HCT116 (cell line): ENCODE data around the gene COL12A1.

Source experiments
- CEBPB ChIP-seq: IDR thresholded peaks from 2 replicates; pipeline ENCODE4 v1.6.1; 2012; ENCODE audit warnings: low read depth
- CTCF ChIP-seq, 3 experiments: fragments of 200-600 bp in 1 of 3; sonication (generic) in 1 of 3; IDR thresholded peaks in 2 of 3; conservative IDR thresholded peaks in 1 of 3; 2 replicates each; pipeline ENCODE4 v1.5.1; 2012 to 2017; ENCODE audit warnings: low read depth in 2 of 3, low read length in 2 of 3, antibody characterized with exemption in 1 of 3, borderline replicate concordance in 1 of 3, control low read depth in 1 of 3, mild to moderate bottlenecking in 1 of 3, mixed read lengths in 1 of 3, mixed run types in 1 of 3, moderate library complexity in 1 of 3; ENCODE audit not compliant: insufficient read depth in 1 of 3
- EGR1 ChIP-seq: IDR thresholded peaks from 2 replicates; pipeline ENCODE4 v1.6.1; 2012; ENCODE audit warnings: low read depth
- EZH2 ChIP-seq: fragments of 200-600 bp; sonication (generic); IDR thresholded peaks from 2 replicates; pipeline ENCODE4 v1.6.1; 2017; ENCODE audit warnings: antibody characterized with exemption, mixed run types
- EZH2phosphoT487 ChIP-seq: fragments of 200-600 bp; IDR thresholded peaks from 2 replicates; pipeline ENCODE4 v1.6.1; 2018; ENCODE audit warnings: antibody characterized with exemption, borderline replicate concordance
- POLR2A ChIP-seq: IDR thresholded peaks from 2 replicates; pipeline ENCODE4 v1.7.0; 2011; ENCODE audit warnings: borderline replicate concordance; ENCODE audit not compliant: insufficient read depth, insufficient read length; ENCODE audit errors: extremely low read depth
- REST ChIP-seq: IDR thresholded peaks from 2 replicates; pipeline ENCODE4 v1.6.1; 2012; ENCODE audit warnings: low read depth
- SIN3A ChIP-seq: IDR thresholded peaks from 2 replicates; pipeline ENCODE4 v1.6.1; 2012; ENCODE audit warnings: low read depth
- ZBTB33 ChIP-seq: IDR thresholded peaks from 2 replicates; pipeline ENCODE4 v1.6.1; 2011; ENCODE audit warnings: mild to moderate bottlenecking, low read length, moderate library complexity; ENCODE audit not compliant: insufficient replicate concordance; ENCODE audit errors: extremely low read depth

GRCh38 chr6:75183099-75183541 is 22.7 kb downstream of the COL12A1 start:
- TF ChIP-seq CTCF (IDR thresholded peaks at IDR 0.05 in 2 of 3, conservative IDR thresholded peaks at IDR 0.05 in 1 of 3; ENCODE audit: borderline replicate concordance in 1 of 3, insufficient read depth in 1 of 3, low read depth in 2 of 3, low read length in 2 of 3) (no peak), EZH2 (no peak), REST (no peak), CEBPB (no peak), POLR2A (no peak), SIN3A (no peak), EZH2phosphoT487 (no peak), ZBTB33 (no peak), EGR1 (no peak)
